Measurements from ENCODE around the gene AKAP6.

AKAP6 gene

DNA sequence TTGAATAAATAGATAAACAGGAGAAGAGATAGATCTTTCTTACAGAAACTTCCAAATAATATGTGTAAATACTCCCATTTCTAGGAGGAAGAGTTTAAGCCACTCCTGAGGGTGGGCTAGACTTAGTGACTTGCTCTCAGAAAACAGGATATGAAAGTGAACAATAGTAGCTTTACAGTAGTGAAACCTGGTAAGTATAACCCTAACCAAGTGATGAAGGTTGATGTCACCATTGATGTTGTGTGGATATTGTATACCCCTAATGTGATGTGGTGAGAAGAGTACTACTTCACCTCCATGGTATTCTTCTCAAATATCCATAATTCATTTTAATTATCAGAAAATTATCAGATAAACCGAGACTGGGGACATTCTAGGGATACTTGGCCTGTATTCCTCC, 20.9 kb downstream of the AKAP6 start:
- Histone ChIP-seq H3K9me3 (ENCODE audit: control insufficient read depth, insufficient read depth, low read length) (no peaks in the 10 kb centered on the region), H3K27me3 (ENCODE audit: control insufficient read depth, insufficient read depth, low read length) (no peaks in the 10 kb centered on the region), H3K4me1 (ENCODE audit: control insufficient read depth, insufficient read depth, low read length) (no peaks in the 10 kb centered on the region; the same call in 1 of the 2 replicates), H3K4me3 (ENCODE audit: low read length) (no peak overlapping the region), H3K36me3 (ENCODE audit: control insufficient read depth, insufficient read depth, low read length) (no peaks in the 10 kb centered on the region), H3K27ac (ENCODE audit: low read length) (no peak overlapping the region)
- DNase-seq (ENCODE audit: low read depth, low spot score), result no peak
- WGBS (ENCODE audit: insufficient coverage, insufficient read length), result no CpG with 5 or more reads among the region's 1 CpG

DNA sequence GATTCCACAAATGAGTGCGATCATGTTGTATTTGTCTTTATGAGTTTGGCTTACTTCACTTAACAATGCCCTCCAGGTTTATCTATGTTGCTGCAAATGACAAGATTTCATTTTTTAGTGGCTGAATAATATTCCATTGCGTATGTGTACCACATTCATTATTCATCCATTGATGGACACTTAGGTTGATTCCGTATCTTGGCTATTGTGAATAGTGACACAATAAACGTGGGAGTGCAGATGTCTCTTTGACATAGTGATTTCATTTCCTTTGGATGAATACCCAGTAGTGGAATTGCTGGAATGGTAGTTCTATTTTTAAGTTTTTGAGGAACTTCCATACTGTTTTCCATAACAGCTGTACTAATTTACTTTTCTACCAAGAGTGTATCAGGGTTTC, 23.5 kb downstream of the AKAP6 start:
- Histone ChIP-seq H3K36me3 (ENCODE audit: control insufficient read depth, insufficient read depth, low read length) (no peaks in the 10 kb centered on the region), H3K4me1 (ENCODE audit: control insufficient read depth, insufficient read depth, low read length) (no peaks in the 10 kb centered on the region), H3K4me3 (ENCODE audit: low read length) (no peak overlapping the region), H3K27me3 (ENCODE audit: control insufficient read depth, insufficient read depth, low read length) (no peaks in the 10 kb centered on the region), H3K9me3 (ENCODE audit: control insufficient read depth, insufficient read depth, low read length) (no peaks in the 10 kb centered on the region), H3K27ac (ENCODE audit: low read length) (no peak overlapping the region)
- DNase-seq (ENCODE audit: low read depth, low spot score), result no peak
- WGBS (ENCODE audit: insufficient coverage, insufficient read length), result no CpG with 5 or more reads among the region's 4 CpGs

DNA sequence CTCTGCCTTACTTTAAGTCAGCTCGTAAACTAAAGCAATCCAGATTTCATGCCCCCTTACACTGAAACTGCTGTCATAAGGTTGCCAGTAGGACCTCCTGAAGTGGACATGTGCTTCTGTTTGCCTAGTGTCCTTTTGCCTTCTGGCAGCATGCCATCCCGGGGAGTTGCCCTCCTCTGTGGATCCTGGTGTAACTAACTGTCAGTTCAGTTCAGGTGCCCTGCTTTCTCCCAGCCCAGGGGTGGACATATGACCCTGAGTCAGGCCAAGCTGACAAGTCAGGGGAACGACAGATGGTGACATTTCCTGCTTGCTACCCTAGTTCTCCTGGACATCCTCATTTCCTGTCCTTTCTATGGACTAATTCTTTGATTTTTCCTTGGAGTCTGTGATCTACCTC, 25.6 kb downstream of the AKAP6 start:
- H3K36me3 ChIP-seq (ENCODE audit: control insufficient read depth, insufficient read depth, low read length), result no peaks in the 10 kb centered on the region
- WGBS (ENCODE audit: insufficient coverage, insufficient read length), result no CpG with 5 or more reads among the region's 3 CpGs

DNA sequence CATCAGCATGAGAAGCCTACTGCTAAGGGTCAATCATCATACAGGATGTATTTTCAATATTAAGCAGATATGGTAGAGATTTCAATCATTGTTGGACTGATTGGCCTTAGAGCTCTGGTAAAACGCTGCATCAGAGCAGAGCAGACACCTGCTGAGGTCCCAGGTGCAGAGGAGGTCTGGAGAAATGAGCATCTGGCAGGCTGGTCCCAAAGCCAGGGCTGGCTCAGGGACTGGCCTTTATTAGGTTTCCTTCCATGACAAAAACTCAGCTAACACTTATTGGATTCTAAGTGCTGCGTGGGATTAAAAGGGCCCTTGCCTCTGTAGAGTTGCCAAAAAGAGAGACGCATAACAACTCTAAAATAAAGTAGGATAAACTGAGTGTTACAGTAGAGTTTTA, 29.7 kb downstream of the AKAP6 start:
- WGBS (ENCODE audit: insufficient coverage, insufficient read length), result no CpG with 5 or more reads among the region's 3 CpGs
- no peak overlapping the region for H3K27ac ChIP-seq (ENCODE audit: low read length)
- no peak for DNase-seq (ENCODE audit: low read depth, low spot score)

More for the DNA sequence above, 25.6 kb downstream of the AKAP6 start:
- no peaks in the 10 kb centered on the region for H3K27me3 ChIP-seq (ENCODE audit: control insufficient read depth, insufficient read depth, low read length)
- DNase-seq (ENCODE audit: low read depth, low spot score), result no peak
- no peak overlapping the region for H3K4me3 ChIP-seq (ENCODE audit: low read length)
- H3K27ac ChIP-seq (ENCODE audit: low read length), result no peak overlapping the region
- H3K9me3 ChIP-seq (ENCODE audit: control insufficient read depth, insufficient read depth, low read length), result no peaks in the 10 kb centered on the region
- no peaks in the 10 kb centered on the region for H3K4me1 ChIP-seq (ENCODE audit: control insufficient read depth, insufficient read depth, low read length)

DNA sequence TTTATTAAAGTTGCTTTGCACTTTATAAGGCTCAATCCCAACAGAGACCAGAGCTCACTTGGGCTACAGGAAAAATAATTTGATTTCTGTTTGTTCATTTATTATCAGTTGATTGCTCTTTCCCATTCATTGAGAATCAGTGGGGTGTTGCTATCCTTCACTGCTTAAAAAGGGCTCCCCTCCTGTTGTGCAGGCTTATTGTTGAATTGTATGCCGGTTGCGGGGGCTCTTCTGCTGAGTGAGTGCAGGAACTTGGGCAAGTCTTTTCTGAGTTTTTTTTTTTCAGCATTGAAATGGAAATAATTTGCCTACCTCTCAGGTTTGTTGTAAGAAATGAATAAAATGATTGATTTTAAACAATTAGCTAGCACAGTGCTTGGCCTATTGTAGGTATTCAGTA, 32.6 kb downstream of the AKAP6 start:
- WGBS (ENCODE audit: insufficient coverage, insufficient read length), result no CpG with 5 or more reads among the region's 2 CpGs
- no peaks in the 10 kb centered on the region for H3K36me3 ChIP-seq (ENCODE audit: control insufficient read depth, insufficient read depth, low read length)

More for the DNA sequence above, 29.7 kb downstream of the AKAP6 start:
- Histone ChIP-seq H3K4me3 (ENCODE audit: low read length) (no peak overlapping the region), H3K36me3 (ENCODE audit: control insufficient read depth, insufficient read depth, low read length) (no peaks in the 10 kb centered on the region), H3K9me3 (ENCODE audit: control insufficient read depth, insufficient read depth, low read length) (no peaks in the 10 kb centered on the region), H3K4me1 (ENCODE audit: control insufficient read depth, insufficient read depth, low read length) (peaks cover 1% of the 10 kb centered on the region; the same call in 1 of the 2 replicates), H3K27me3 (ENCODE audit: control insufficient read depth, insufficient read depth, low read length) (no peaks in the 10 kb centered on the region)

DNA sequence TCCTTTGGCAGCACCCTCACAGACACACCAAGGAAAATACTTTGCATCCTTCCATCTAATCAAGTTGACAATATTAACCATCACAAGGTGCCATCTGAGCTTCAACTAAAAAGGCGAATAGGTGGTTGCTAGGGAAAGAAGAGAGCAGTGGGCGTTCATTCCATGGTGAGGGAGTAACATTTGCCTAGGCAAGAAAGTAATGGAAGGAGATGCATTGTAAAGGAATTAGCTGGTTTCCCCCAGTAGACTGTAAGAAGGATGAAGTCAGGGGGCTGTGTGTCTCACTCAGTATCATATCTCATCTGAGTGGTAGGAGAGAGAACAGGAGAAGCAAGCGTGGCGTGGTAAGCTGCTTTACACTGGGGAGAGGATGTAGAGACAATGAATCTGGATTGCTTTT, 34.7 kb downstream of the AKAP6 start:
- Histone ChIP-seq H3K27me3 (ENCODE audit: control insufficient read depth, insufficient read depth, low read length) (no peaks in the 10 kb centered on the region), H3K9me3 (ENCODE audit: control insufficient read depth, insufficient read depth, low read length) (no peaks in the 10 kb centered on the region), H3K36me3 (ENCODE audit: control insufficient read depth, insufficient read depth, low read length) (no peaks in the 10 kb centered on the region), H3K27ac (ENCODE audit: low read length) (no peak overlapping the region), H3K4me3 (ENCODE audit: low read length) (no peak overlapping the region), H3K4me1 (ENCODE audit: control insufficient read depth, insufficient read depth, low read length) (peaks cover 7% of the 10 kb centered on the region; the same call in 1 of the 2 replicates)
- DNase-seq (ENCODE audit: low read depth, low spot score), result no peak
- no CpG with 5 or more reads among the region's 4 CpGs for WGBS (ENCODE audit: insufficient coverage, insufficient read length)

More for the DNA sequence above, 32.6 kb downstream of the AKAP6 start:
- H3K4me1 ChIP-seq (ENCODE audit: control insufficient read depth, insufficient read depth, low read length), result peaks cover 7% of the 10 kb centered on the region; the same call in 1 of the 2 replicates
- no peak overlapping the region for H3K27ac ChIP-seq (ENCODE audit: low read length)
- H3K9me3 ChIP-seq (ENCODE audit: control insufficient read depth, insufficient read depth, low read length), result no peaks in the 10 kb centered on the region
- DNase-seq (ENCODE audit: low read depth, low spot score), result no peak
- no peaks in the 10 kb centered on the region for H3K27me3 ChIP-seq (ENCODE audit: control insufficient read depth, insufficient read depth, low read length)
- no peak overlapping the region for H3K4me3 ChIP-seq (ENCODE audit: low read length)

DNA sequence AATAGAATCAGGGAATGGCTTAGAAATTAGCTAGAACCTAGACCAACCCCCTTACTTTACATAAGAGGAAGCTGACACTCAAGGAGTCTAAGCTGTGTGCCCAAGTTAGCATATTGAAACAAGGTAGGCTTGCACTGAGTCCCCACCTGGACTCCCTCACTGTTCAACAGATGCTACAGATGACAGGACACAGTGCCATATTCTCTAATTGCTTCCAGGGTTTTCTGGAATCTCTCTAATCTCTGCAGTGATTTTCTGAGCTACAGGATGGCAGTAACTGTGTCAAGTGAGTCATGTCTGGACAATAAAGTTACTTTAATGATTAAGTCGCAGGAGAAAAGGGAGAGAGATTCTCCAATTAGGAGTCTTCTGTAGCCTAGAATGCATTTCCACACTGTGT, 35.8 kb downstream of the AKAP6 start:
- no peaks in the 10 kb centered on the region for H3K9me3 ChIP-seq (ENCODE audit: control insufficient read depth, insufficient read depth, low read length)
- no peaks in the 10 kb centered on the region for H3K27me3 ChIP-seq (ENCODE audit: control insufficient read depth, insufficient read depth, low read length)
- H3K27ac ChIP-seq (ENCODE audit: low read length), result no peak overlapping the region
- H3K4me1 ChIP-seq (ENCODE audit: control insufficient read depth, insufficient read depth, low read length), result peaks cover 7% of the 10 kb centered on the region; the same call in 1 of the 2 replicates
- no CpG with 5 or more reads among the region's 1 CpG for WGBS (ENCODE audit: insufficient coverage, insufficient read length)
- no peak for DNase-seq (ENCODE audit: low read depth, low spot score)
- no peak overlapping the region for H3K4me3 ChIP-seq (ENCODE audit: low read length)
- no peaks in the 10 kb centered on the region for H3K36me3 ChIP-seq (ENCODE audit: control insufficient read depth, insufficient read depth, low read length)

DNA sequence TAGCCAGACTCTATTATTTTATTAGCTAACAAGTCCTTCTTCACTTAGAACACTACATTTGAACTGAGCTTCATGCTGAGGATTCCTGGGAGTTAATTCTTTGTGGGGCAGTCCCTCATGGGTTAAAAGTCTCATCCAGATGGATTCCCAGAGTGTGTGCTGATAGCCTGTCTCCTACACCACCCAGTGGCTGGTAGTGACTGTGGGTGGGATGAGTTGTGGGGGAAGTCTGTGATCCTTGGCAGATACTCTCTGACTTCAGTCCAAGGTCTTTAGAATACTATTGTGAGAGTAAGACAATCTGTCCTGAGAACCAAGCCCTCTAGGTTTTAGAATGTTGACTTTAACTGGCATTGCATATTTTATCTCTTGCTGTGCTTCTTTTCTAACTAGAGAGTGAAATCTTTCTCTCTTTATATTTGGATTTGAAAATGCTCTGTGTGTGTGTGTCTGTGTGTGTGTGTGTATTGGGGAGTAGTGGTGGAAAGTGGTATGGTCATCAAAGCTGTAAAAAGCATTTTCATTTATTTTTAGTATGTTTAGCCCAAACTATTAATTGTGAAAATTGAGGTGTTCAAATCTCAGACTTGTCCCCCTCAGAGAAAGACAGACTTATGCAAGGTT, 37.3 kb downstream of the AKAP6 start:
- Histone ChIP-seq H3K27ac (ENCODE audit: low read length) (no peak overlapping the region), H3K9me3 (ENCODE audit: control insufficient read depth, insufficient read depth, low read length) (no peaks in the 10 kb centered on the region), H3K4me1 (ENCODE audit: control insufficient read depth, insufficient read depth, low read length) (peaks cover 6% of the 10 kb centered on the region; the same call in 1 of the 2 replicates)

DNA sequence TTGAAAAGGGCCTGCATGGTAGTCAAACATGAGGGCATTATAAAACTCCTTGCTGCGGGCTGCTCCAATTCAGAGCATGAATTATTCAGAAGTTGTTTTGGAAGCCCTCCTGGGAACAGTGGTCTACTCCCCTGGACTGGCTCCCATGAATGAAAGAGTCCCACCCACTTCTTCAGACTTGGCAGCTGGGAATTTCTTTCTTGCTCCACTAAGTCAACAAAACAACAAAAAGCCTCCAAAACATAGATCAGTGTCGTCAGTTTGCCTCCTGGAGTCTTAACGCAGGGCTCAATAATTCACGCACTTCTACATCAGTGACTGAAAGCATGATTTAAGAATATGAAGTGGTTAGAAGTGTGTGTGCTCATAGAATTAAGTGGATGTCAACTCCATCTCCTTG, 37.9 kb downstream of the AKAP6 start:
- Histone ChIP-seq H3K27ac (ENCODE audit: low read length) (no peak overlapping the region), H3K36me3 (ENCODE audit: control insufficient read depth, insufficient read depth, low read length) (no peaks in the 10 kb centered on the region), H3K9me3 (ENCODE audit: control insufficient read depth, insufficient read depth, low read length) (no peaks in the 10 kb centered on the region), H3K4me3 (ENCODE audit: low read length) (no peak overlapping the region), H3K4me1 (ENCODE audit: control insufficient read depth, insufficient read depth, low read length) (peaks cover 6% of the 10 kb centered on the region; the same call in 1 of the 2 replicates), H3K27me3 (ENCODE audit: control insufficient read depth, insufficient read depth, low read length) (no peaks in the 10 kb centered on the region)
- DNase-seq (ENCODE audit: low read depth, low spot score), result no peak
- no CpG with 5 or more reads among the region's 4 CpGs for WGBS (ENCODE audit: insufficient coverage, insufficient read length)

More for the DNA sequence above, 37.3 kb downstream of the AKAP6 start:
- no peak for DNase-seq (ENCODE audit: low read depth, low spot score)
- no peak overlapping the region for H3K4me3 ChIP-seq (ENCODE audit: low read length)
- H3K27me3 ChIP-seq (ENCODE audit: control insufficient read depth, insufficient read depth, low read length), result no peaks in the 10 kb centered on the region
- H3K36me3 ChIP-seq (ENCODE audit: control insufficient read depth, insufficient read depth, low read length), result no peaks in the 10 kb centered on the region

DNA sequence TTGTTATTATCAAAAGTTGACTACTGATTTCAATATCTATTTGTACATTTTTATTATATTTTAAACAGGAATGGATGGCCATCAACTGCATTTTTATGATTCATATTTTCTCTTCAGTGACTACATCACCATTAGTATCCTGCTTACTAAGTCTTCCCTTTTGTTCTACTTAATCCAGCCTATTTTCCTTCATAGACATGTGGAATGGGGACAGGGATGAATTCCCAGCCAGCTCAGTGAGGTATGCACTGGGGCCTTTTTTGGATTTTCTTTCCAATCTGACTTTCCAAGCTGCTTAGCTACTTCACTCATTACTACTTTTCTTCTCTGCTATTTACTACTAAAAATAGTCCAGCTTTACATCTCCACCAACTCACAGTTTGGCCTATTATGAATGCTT, 38.4 kb downstream of the AKAP6 start:
- no peaks in the 10 kb centered on the region for H3K36me3 ChIP-seq (ENCODE audit: control insufficient read depth, insufficient read depth, low read length)
- no peaks in the 10 kb centered on the region for H3K9me3 ChIP-seq (ENCODE audit: control insufficient read depth, insufficient read depth, low read length)
- no peak for DNase-seq (ENCODE audit: low read depth, low spot score)
- H3K27me3 ChIP-seq (ENCODE audit: control insufficient read depth, insufficient read depth, low read length), result no peaks in the 10 kb centered on the region
- H3K27ac ChIP-seq (ENCODE audit: low read length), result no peak overlapping the region
- H3K4me1 ChIP-seq (ENCODE audit: control insufficient read depth, insufficient read depth, low read length), result peaks cover 6% of the 10 kb centered on the region; the same call in 1 of the 2 replicates
- H3K4me3 ChIP-seq (ENCODE audit: low read length), result no peak overlapping the region

DNA sequence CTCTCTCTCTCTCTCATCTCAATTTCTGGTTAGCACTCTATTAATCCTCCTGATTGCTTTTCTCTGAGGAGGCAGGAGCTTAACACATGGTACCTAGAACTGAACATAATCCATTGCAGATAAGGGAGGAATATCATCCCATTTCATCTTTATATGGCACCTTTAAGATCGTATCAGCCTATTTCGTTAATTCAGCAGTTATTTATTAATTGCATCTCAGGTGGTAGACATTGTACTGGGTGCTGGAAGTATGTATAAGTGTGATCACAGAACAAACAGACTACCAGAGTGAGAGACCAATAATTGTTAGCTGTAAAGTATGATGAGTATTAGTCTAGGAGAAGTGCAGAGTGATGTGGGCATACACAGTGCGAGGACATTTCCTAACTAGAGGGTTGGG, 39.0 kb downstream of the AKAP6 start:
- no peak for DNase-seq (ENCODE audit: low read depth, low spot score)
- Histone ChIP-seq H3K27me3 (ENCODE audit: control insufficient read depth, insufficient read depth, low read length) (no peaks in the 10 kb centered on the region), H3K9me3 (ENCODE audit: control insufficient read depth, insufficient read depth, low read length) (no peaks in the 10 kb centered on the region), H3K4me1 (ENCODE audit: control insufficient read depth, insufficient read depth, low read length) (peaks cover 6% of the 10 kb centered on the region; the same call in 1 of the 2 replicates), H3K36me3 (ENCODE audit: control insufficient read depth, insufficient read depth, low read length) (no peaks in the 10 kb centered on the region), H3K4me3 (ENCODE audit: low read length) (no peak overlapping the region), H3K27ac (ENCODE audit: low read length) (no peak overlapping the region)
- no CpG with 5 or more reads among the region's 3 CpGs for WGBS (ENCODE audit: insufficient coverage, insufficient read length)
